ENCODE results near the gene SIMC1.
"Not testable (repeated sequence)": the region's sequence is repeated elsewhere in the genome, so short reads cannot be mapped to it uniquely, and the experiment has no call there.

SIMC1 gene

GRCh38 chr5:176216393-176216916 is 21.8 kb upstream of the SIMC1 start:
- DNase-seq (ENCODE audit: low spot score), result not testable (repeated sequence)

GRCh38 chr5:176217188-176217729 is 21.0 kb upstream of the SIMC1 start:
- not testable (repeated sequence) for DNase-seq (ENCODE audit: low spot score)

DNA sequence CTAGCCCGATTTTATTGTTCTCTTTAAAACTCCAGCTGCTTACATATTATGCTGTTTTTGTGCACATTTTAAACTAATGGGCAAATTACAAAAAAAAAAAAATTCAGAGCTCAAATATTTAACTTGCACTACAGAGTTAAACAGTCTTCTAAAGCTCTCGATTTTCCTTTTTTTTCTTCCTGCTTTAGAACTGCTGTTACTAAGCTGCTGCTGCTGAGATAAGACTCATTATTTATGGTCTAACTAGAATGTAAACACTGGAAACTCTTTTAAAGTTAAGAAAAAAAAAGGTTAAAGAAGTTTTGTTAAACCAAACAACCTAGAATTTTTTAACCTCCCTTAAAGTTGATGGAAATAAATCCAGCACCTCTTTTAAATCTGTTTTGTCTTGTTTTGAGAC is 20.5 kb upstream of the SIMC1 start:
- DNase-seq (ENCODE audit: low spot score), result not testable (repeated sequence)

- not testable (repeated sequence) for DNase-seq (ENCODE audit: low spot score)
Observed at GRCh38 chr5:176222006-176222405, 16.2 kb upstream of the SIMC1 start.

DNA sequence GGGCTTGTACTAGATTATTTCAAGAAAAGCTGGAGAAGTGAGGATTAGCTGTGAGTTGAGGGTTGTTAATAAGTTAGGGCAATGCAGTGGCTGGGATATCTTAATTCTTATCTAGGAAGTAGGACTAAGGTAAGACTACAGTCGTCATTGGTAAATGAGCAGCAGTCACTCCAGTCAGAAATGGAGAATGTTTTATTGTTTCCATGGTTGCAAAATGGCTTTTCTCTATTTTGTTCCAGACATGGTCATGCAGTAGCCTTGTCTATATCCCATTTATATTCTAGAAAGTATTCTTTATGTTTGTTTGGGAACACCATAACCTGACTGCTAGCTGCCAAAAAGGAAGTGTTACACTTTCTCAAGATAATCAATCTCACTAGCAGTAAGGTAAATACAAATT is 9.9 kb upstream of the SIMC1 start:
- not testable (repeated sequence) for DNase-seq (ENCODE audit: low spot score)

DNA sequence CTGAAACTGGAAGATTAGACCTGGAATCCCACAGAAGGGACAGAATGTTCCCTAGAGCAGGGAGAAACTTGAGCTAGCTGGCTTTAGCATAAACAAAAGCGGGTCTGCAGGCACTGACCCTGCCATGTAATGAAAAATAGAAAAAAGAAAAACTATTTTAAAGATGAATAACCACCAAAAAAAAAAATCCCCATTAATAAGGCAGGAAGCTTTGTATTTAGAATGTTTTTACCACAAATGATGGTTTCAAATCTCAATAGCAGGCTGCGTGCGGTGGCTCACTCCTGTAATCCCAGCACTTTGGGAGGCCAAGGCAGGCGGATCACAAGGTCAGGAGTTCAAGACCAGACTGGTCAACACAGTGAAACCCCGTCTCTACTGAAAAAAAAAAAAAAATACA is 5.0 kb upstream of the SIMC1 start:
- DNase-seq (ENCODE audit: low spot score), result not testable (repeated sequence)

- not testable (repeated sequence) for DNase-seq (ENCODE audit: low spot score)
Observed at GRCh38 chr5:176235155-176235554, 3.1 kb upstream of the SIMC1 start.

DNA sequence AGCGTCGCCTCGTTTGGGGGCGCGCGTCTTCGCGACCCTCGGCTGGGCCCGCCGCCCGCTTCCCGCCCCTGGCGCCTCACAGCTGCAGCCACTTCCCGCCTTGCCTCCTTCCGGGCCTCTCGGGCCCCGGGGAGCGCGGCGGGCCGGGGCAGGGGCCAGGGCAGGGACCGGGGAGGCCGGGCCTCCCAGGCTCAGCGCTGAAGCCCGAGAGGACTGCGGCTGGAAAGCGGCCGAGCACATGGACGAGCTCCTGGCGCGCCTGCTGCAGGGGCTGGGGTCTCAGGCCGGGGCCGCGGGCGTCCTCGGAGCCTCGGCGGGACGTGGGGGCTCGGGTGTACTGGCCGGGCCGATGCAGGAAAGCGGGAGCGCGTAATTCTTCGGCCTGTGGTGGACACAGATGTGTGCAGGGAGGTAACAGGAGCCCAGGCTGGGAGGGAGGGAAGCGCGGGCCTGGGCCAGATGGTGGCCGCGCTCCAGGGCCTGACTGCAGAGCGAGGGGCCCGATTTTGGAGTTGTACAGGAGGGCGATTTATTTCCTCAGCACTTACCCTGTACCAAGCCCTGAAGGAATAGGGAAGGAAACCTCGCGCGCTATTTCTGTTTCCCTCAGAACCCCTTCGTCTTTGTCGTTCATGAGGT is 540 bp downstream of the SIMC1 start:
- DNase-seq (ENCODE audit: low spot score), result not testable (repeated sequence)

DNA sequence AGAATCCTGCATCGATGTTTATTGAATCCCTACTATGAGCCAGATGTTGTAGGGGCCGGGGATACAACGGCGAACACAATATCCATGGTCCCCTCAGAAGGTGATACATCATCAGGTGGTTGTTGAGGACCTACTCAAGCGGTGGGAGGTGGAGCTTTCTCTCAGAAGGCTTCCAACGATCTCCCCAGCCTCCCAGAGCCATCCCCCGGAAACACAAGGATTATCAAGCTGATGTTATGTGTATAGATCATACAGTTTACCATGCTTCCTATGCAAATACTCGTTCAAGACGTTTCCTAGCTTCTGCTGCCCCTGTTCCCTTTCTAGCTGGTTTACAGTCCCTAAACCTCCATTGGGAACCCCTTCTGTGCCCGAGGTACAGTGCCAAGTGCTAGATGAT is 1.1 kb downstream of the SIMC1 start:
- DNase-seq (ENCODE audit: low spot score), result not testable (repeated sequence)

GRCh38 chr5:176244318-176244717 is 6.1 kb downstream of the SIMC1 start:
- DNase-seq (ENCODE audit: low spot score), result not testable (repeated sequence)

GRCh38 chr5:176245074-176245473 is 6.8 kb downstream of the SIMC1 start:
- not testable (repeated sequence) for DNase-seq (ENCODE audit: low spot score)

GRCh38 chr5:176245489-176245888 is 7.3 kb downstream of the SIMC1 start:
- not testable (repeated sequence) for DNase-seq (ENCODE audit: low spot score)

- DNase-seq (ENCODE audit: low spot score), result not testable (repeated sequence)
Observed at GRCh38 chr5:176250691-176251090, 12.5 kb downstream of the SIMC1 start.

DNA sequence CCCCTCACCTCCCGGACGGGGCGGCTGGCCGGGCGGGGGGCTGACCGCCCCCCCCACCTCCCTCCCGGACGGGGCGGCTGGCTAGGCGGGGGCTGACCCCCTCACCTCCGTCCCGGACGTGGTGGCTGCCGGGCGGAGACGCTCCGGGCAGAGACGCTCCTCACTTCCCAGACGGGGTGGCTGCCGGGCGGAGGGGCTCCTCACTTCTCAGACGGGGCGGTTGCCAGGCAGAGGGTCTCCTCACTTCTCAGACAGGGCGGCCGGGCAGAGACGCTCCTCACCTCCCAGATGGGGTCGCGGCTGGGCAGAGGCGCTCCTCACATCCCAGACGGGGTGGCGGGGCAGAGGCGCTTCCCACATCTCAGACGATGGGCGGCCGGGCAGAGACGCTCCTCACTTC is 13.9 kb downstream of the SIMC1 start:
- DNase-seq (ENCODE audit: low spot score), result not testable (repeated sequence)

DNA sequence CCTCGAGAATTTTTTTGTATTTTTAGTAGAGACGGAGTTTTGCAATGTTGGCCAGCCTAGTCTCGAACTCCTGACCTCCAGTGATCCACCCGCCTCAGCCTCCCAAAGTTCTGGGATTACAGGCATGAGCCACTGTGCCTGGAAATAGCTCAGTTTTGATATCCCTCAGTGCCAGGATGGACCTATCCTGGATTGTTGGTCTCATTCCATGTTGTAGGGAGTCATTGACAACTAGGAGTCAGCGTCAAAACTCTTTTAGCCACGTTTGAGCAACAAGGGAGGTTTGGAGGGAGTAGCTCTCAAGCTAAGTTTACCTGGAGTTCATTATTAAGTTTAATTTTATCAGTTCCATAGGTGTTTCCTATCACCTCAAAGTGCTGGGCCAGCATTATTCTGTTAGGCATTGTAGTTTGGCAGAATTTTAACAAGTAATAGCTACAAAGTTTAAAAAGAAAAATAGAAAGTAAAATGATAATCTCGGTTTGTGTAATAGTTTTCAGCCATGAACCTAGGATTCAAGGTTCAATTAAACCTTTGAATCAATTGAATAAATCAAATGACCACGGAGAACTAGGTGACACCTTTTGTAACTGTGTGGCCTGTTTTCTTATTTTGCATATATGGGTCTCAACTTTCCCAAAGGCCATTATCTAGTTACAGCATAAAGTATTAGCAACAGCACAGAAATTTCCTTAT is 15.3 kb downstream of the SIMC1 start:
- DNase-seq (ENCODE audit: low spot score), result not testable (repeated sequence)

GRCh38 chr5:176254066-176254393 is 15.8 kb downstream of the SIMC1 start:
- DNase-seq (ENCODE audit: low spot score), result not testable (repeated sequence)

DNA sequence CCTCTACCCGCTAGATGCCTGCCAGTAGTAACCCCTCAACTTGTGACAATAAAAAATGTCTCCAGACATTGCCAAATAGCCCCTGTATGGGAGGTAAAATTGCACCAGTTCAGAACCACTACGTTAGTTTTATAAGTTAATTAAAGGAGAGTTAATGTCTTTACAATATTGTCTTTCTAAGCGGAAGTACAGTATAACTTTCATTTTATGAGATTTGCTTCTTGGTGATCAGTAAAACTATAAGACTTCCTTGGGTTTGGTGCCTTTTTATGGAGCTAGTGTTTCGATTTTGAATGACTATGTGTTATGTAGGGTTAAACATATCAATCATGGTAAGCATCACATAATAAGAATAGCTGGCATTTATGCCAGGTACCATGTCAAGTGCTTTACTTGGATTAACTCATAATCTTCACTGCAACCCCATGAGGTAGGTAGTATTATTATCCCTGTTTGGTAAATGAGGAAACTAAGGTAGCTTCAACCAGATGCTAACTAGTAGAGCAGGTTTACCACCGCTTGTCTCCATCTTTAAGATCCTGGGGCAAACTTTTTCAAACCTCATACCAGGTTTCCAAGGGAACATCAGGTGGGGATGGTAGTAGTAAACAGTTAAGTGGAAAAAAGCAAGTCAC is 19.8 kb downstream of the SIMC1 start:
- not testable (repeated sequence) for DNase-seq (ENCODE audit: low spot score)

DNA sequence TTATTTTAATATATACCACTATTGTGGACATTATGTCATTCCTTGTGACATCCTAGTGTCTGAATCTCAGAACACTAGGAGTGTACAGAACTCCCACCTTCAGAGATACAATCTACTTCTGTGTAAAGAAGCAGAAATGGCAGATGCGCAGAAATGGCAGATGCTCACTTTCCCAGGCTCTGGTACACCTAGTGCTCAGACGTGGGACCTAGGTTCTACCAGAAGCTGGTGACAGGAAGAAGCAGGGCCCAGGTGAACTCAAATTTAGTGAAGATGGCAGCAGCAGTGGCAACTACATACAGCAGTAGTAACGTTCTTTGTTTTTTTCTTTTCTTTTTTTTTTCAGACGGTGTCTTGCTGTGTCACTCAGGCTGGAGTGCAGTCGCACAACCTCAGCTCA is 22.5 kb downstream of the SIMC1 start:
- not testable (repeated sequence) for DNase-seq (ENCODE audit: low spot score)

- not testable (repeated sequence) for DNase-seq (ENCODE audit: low spot score)
Observed at GRCh38 chr5:176266448-176266847, 28.2 kb downstream of the SIMC1 start.

GRCh38 chr5:176289018-176289417 is 50.8 kb downstream of the SIMC1 start:
- not testable (repeated sequence) for DNase-seq (ENCODE audit: low spot score)

GRCh38 chr5:176290057-176290840 is 52.0 kb downstream of the SIMC1 start:
- DNase-seq (ENCODE audit: low spot score), result not testable (repeated sequence)

- DNase-seq (ENCODE audit: low spot score), result not testable (repeated sequence)
Observed at GRCh38 chr5:176305356-176305755, 67.1 kb downstream of the SIMC1 start.
